ENCODE data around the gene TSLP.

GRCh38 chr5:111083323-111083722, 11.8 kb downstream of the TSLP start:
- no peak for TF ChIP-seq CTCF (conservative IDR thresholded peaks at IDR 0.05; ENCODE audit: low read depth, low read length)
- no peak for TF ChIP-seq EZH2 (IDR thresholded peaks at IDR 0.05; ENCODE audit: borderline replicate concordance, low read depth, low read length, poor library complexity, severe bottlenecking)

All from A673 (cell line).